Esophagus squamous epithelium (tissue), 4 donors: ENCODE results near the gene RBM12.

Source experiments
- CTCF ChIP-seq, 6 experiments: fragments of 450-650 bp in 4 of 6; fragments of 200-600 bp in 2 of 6; sonication (generic) in 2 of 6; IDR thresholded peaks; one replicate each; pipeline ENCODE4 v1.5.1; 2016 to 2019; ENCODE audit warnings: antibody characterized with exemption in 6 of 6, mild to moderate bottlenecking in 4 of 6, moderate library complexity in 4 of 6
- POLR2A ChIP-seq, 4 donors: fragments of 450-650 bp; IDR thresholded peaks; one replicate each; pipeline ENCODE4 v1.6.1; 2017; ENCODE audit warnings: antibody characterized with exemption in 4 of 4, mild to moderate bottlenecking in 4 of 4, moderate library complexity in 3 of 4

DNA sequence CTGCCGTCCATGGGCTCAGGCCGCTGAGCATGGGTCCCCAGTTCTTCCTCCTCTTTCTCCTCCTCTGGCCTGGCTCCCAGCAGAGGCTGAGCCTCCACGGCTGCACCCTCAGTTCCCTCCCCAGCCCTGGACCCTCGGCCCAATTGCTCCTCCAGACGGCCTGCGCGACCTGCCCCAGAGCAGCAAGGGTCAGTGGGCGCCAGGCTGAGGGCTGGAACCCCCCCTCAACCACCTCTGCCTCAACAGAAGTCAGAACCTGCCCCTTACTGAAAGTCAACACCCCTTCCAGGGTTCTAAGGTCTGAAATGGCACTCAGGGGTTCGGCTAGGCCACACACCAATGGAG, 65.0 kb downstream of the RBM12 start:
- no peak for TF ChIP-seq CTCF (IDR thresholded peaks at IDR 0.05)
- TF ChIP-seq POLR2A (IDR thresholded peaks at IDR 0.05): no peak
